K562 (cell line): Measurements from ENCODE around the gene PAFAH1B2. TPM values are rescaled to one million over a fixed set of nuclear protein-coding genes. Genes with fewer than 3 reads are reported as not detected.

Source experiments
- ATAC-seq: fragments of 200-7000 bp; cut with Tn5 transposase; 3 replicates; pipeline ENCODE4 v1.9.1; 2020; ENCODE audit warnings: moderate library complexity
- BruUV-seq: library from RNA; stranded (reverse); fragments of 400-500 nt; replicated peaks from 2 replicates; lab custom pipeline; 2021; lab: Mats Ljungman, UMichigan
- CTCF ChIA-PET: fragments of 300-600 bp; formaldehyde crosslinking; extraction: SDS; loops from one replicate; lab custom pipeline; 2021; ENCODE audit warnings: low intra/inter-chr PET ratio; lab: Yijun Ruan, JAX
- POLR2A ChIA-PET: fragments of 300-600, 350-650 bp; sonication (Branson Sonifier 250); formaldehyde crosslinking; extraction: SDS; loops from one replicate; lab custom pipeline; 2021; ENCODE audit warnings: antibody characterized with exemption, inconsistent platforms; lab: Yijun Ruan, JAX
- DNase-seq, 4 experiments: peaks; one replicate each; pipeline versions ENCODE4 v3.0.0 to v3.0.0-alpha.2; 2011 to 2018; ENCODE audit warnings: low spot score in 3 of 4, mixed read lengths in 3 of 4; ENCODE audit errors: extremely low read depth in 1 of 4
- FAIRE-seq: peaks from 2 replicates; lab custom pipeline; 2011; peaks lifted over from hg19 to GRCh38; lab: Jason Lieb, UNC
- H2AFZ ChIP-seq: 2 replicates; pipeline ENCODE4 v1.6.0; 2011; ENCODE audit warnings: low read depth, low read length, control low read depth, inconsistent platforms
- H3K27ac ChIP-seq: fragments of 200-600 bp; 3 replicates; pipeline ENCODE4 v1.8.0; 2011; ENCODE audit warnings: low read depth, mild to moderate bottlenecking, control low read depth, inconsistent platforms, low read length, moderate library complexity, mixed read lengths; ENCODE audit errors: extremely low read depth
- H3K27me3 ChIP-seq, 2 experiments: fragments of 300-600 bp in 1 of 2; 2 replicates in 1 of 2; 3 replicates in 1 of 2; pipeline versions ENCODE4 v1.6.0 to v1.8.0; 2011; ENCODE audit warnings: inconsistent platforms in 2 of 2, low read length in 2 of 2, mild to moderate bottlenecking in 1 of 2, mixed read lengths in 1 of 2, moderate library complexity in 1 of 2; ENCODE audit not compliant: control insufficient read depth in 2 of 2, insufficient read depth in 2 of 2
- H3K36me3 ChIP-seq: fragments of 300-600 bp; 3 replicates; pipeline ENCODE4 v1.8.0; 2011; ENCODE audit warnings: mild to moderate bottlenecking, low read length, inconsistent platforms; ENCODE audit not compliant: control insufficient read depth, insufficient read depth
- H3K4me1 ChIP-seq, 2 experiments: fragments of 200-600 bp in 1 of 2; replicated peaks in 1 of 2; 2 replicates in 1 of 2; 3 replicates in 1 of 2; pipeline versions ENCODE4 v1.5.1 to v1.8.0; 2011; ENCODE audit warnings: inconsistent platforms in 2 of 2, low read length in 2 of 2, mild to moderate bottlenecking in 1 of 2, mixed read lengths in 1 of 2, moderate library complexity in 1 of 2; ENCODE audit not compliant: control insufficient read depth in 2 of 2, insufficient read depth in 2 of 2
- H3K4me2 ChIP-seq: 2 replicates; pipeline ENCODE4 v1.6.1; 2011; ENCODE audit warnings: low read length, control low read depth, inconsistent platforms, mixed read lengths; ENCODE audit not compliant: insufficient read depth
- H3K4me3 ChIP-seq: fragments of 200-600 bp; sonication (generic), shearing (Covaris generic); 2 replicates; pipeline ENCODE4 v1.5.1; 2016; ENCODE audit warnings: control low read depth, inconsistent platforms
- H3K79me2 ChIP-seq: fragments of 200-600 bp; 3 replicates; pipeline ENCODE4 v1.8.0; 2011; ENCODE audit warnings: low read length, inconsistent platforms; ENCODE audit not compliant: control insufficient read depth, insufficient read depth
- H3K9ac ChIP-seq, 2 experiments: 2 replicates each; pipeline versions ENCODE4 v1.6.0 to v1.6.1; 2011; ENCODE audit warnings: low read depth in 2 of 2, low read length in 2 of 2, control low read depth in 1 of 2, inconsistent platforms in 1 of 2, mild to moderate bottlenecking in 1 of 2, mixed read lengths in 1 of 2; ENCODE audit not compliant: insufficient read depth in 1 of 2
- H3K9me1 ChIP-seq: one replicate; pipeline ENCODE4 v1.6.0; 2011; ENCODE audit warnings: inconsistent platforms, mild to moderate bottlenecking, low read length, moderate library complexity; ENCODE audit not compliant: control insufficient read depth, insufficient read depth
- H3K9me3 ChIP-seq: replicated peaks from 2 replicates; pipeline ENCODE4 v1.5.1; 2011; ENCODE audit warnings: low read depth, low read length, inconsistent platforms; ENCODE audit not compliant: control insufficient read depth, insufficient read depth
- H4K20me1 ChIP-seq: replicated peaks from 2 replicates; pipeline ENCODE4 v1.6.1; 2011; ENCODE audit warnings: low read length, inconsistent platforms, mixed read lengths; ENCODE audit not compliant: control insufficient read depth, insufficient read depth
- FOXJ3 ChIP-seq: sonication (generic); formaldehyde crosslinking; IDR thresholded peaks from 2 replicates; pipeline ENCODE4 v1.4.0; 2020; ENCODE audit warnings: mild to moderate bottlenecking, missing genetic modification reagents
- MCM7 ChIP-seq, 2 experiments: fragments of 450-650 bp; IDR thresholded peaks; 2 replicates each; pipeline ENCODE4 v1.6.1; 2016 to 2018
- MEIS2 ChIP-seq: fragments of 450-650 bp; IDR thresholded peaks from 2 replicates; pipeline ENCODE4 v1.6.1; 2014; ENCODE audit warnings: mild to moderate bottlenecking; ENCODE audit not compliant: partially characterized antibody
- NBN ChIP-seq: fragments of 450-650 bp; IDR thresholded peaks from 2 replicates; pipeline ENCODE4 v1.6.1; 2016; ENCODE audit warnings: low read depth, mild to moderate bottlenecking
- SETDB1 ChIP-seq: IDR thresholded peaks from one replicate; pipeline ENCODE4 v1.6.1; 2012; ENCODE audit warnings: low read length, control low read depth, inconsistent platforms
- ZNF507 ChIP-seq: conservative IDR thresholded peaks from 2 replicates; pipeline ENCODE4 v1.6.1; 2017; ENCODE audit warnings: missing genetic modification characterization, missing compliant biosample characterization
- WGBS: fragments of 100-300 bp; shearing (Covaris generic); methylation state at CpG from one replicate; pipeline ENCODE4 v1.1.6; 2016; ENCODE audit warnings: low coverage, mixed read lengths; ENCODE audit not compliant: insufficient coverage; ENCODE audit errors: missing lambda C conversion rate; 5-methylcytosine and 5-hydroxymethylcytosine counted together
- in situ Hi-C: fragments of 300-500 bp; cut with MboI; formaldehyde crosslinking; loops from 4 replicates; pipeline ENCODE4 v1.15.0; 2018; ENCODE audit warnings: inconsistent platforms, mixed read lengths
- intact Hi-C: fragments of 100-400 bp; cut with micrococcal nuclease; formaldehyde crosslinking; loops from 2 replicates; pipeline ENCODE4 v1.14.2; 2022
- polyA plus RNA-seq, 8 experiments: library from polyadenylated mRNA; depleted of rRNA in 4 of 8; stranded (reverse) in 5 of 8; unstranded in 3 of 8; fragments of >200 nt; fragmentation: Nextera tagmentation in 2 of 8; fragmentation: Illumina TruSeq in 1 of 8; extraction: Ambion mirVana in 2 of 8; extraction: Trizol in 1 of 8; gene quantifications; 2 replicates each; pipeline versions ENCODE4 v1.2.1 to v1.2.3, GENCODE V29; 2011 to 2014; ENCODE audit warnings: inconsistent platforms in 1 of 8, missing spikeins in 1 of 8
- total RNA-seq, 7 experiments: library from RNA; depleted of rRNA in 6 of 7; stranded (reverse); fragments of >200 nt in 6 of 7; fragmentation: Illumina TruSeq in 2 of 7; extraction: Trizol in 2 of 7; gene quantifications; 2 replicates each; pipeline versions ENCODE4 v1.2.1 to v1.2.3, GENCODE V29; 2011 to 2021; ENCODE audit warnings: low replicate concordance in 1 of 7
- TF ChIP-seq, protein P1 (sequence below): IDR thresholded peaks from 2 replicates; pipeline ENCODE4 v1.6.1; 2012; ENCODE audit warnings: low read depth, low read length, improper control_type of control experiment, borderline replicate concordance
- TF ChIP-seq, protein P2 (sequence below): fragments of 250-450 bp; sonication (Bioruptor Pico); IDR thresholded peaks from 2 replicates; pipeline ENCODE4 v1.5.1; 2021; ENCODE audit warnings: mild to moderate bottlenecking
- TF ChIP-seq, protein P3 (sequence below): fragments of 250-450 bp; sonication (Bioruptor Pico); IDR thresholded peaks from 2 replicates; pipeline ENCODE4 v1.5.0; 2021
- TF ChIP-seq, protein P4 (sequence below): sonication (generic); formaldehyde crosslinking; IDR thresholded peaks from 2 replicates; pipeline ENCODE4 v1.8.0; 2022; ENCODE audit warnings: missing genetic modification reagents, mild to moderate bottlenecking, borderline replicate concordance

Gene PAFAH1B2
- total and polyA plus RNA-seq, 9 of the 15 experiments (the other 6 are each of a cell fraction or from before 2014, with no cell fraction given) = 27.8 to 94.7 (median 64.9) TPM

DNA sequence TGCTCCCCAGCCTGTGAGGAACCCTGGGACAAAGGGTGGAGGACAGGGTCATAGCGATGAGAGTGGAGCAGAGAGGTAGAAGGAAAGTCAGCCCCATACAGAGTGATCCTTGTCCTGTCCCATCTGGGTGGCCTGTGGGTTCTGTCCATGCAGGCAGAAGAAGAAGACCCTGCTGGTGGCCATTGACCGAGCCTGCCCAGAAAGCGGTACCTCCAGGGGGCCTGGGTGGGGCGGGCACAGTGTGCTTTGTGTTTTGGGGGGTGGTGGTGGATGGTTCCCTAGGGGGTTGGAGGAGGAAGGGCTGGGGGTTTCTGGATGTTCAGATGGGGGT is 42.3 kb downstream of the PAFAH1B2 start:
- peaks cover 0 to 9% of the 10 kb centered on the region in 2 experiments; a peak in 3 of 5 replicates for H3K4me1 ChIP-seq
- no TSS peak for BruUV-seq
- H4K20me1 ChIP-seq = 0 out of 2 replicates have a peak, but pooled peaks cover 3% of the 10 kb centered on the region
- H3K36me3 ChIP-seq = peaks cover 49% of the 10 kb centered on the region
- no peak overlapping the region for H3K27ac ChIP-seq
- H3K79me2 ChIP-seq = no peaks in the 10 kb centered on the region
- H3K4me2 ChIP-seq = no peak overlapping the region
- WGBS = 87% methylated on average over 4 of the region's 4 CpGs
- H3K4me3 ChIP-seq = no peak overlapping the region
- no peak for ATAC-seq
- POLR2A ChIA-PET = interaction anchor here (0.7 kb wide), 1 partner anchor 37 kb away, joined by 3 read pairs; no protein-coding TSS in a partner anchor
- H3K9ac ChIP-seq = no peak overlapping the region
- no peaks in the 10 kb centered on the region for H3K9me3 ChIP-seq
- intact Hi-C loops (no loop called here), in situ Hi-C loops (no loop called here)
- CTCF ChIA-PET = no interaction called here
- DNase-seq = no peak
- H3K9me1 ChIP-seq = no peaks in the 10 kb centered on the region
- no peak for FAIRE-seq
- H3K27me3 ChIP-seq = no peaks in the 10 kb centered on the region
- no peak overlapping the region for H2AFZ ChIP-seq
- TF ChIP-seq FOXJ3 (CRISPR knock-in tag) (no peak), SETDB1 (no peak), NBN (no peak), ZNF507 (no peak), MEIS2 (no peak), MCM7 (IDR thresholded peaks at IDR 0.05) (no peak)
- TF ChIP-seq, protein P1, sequence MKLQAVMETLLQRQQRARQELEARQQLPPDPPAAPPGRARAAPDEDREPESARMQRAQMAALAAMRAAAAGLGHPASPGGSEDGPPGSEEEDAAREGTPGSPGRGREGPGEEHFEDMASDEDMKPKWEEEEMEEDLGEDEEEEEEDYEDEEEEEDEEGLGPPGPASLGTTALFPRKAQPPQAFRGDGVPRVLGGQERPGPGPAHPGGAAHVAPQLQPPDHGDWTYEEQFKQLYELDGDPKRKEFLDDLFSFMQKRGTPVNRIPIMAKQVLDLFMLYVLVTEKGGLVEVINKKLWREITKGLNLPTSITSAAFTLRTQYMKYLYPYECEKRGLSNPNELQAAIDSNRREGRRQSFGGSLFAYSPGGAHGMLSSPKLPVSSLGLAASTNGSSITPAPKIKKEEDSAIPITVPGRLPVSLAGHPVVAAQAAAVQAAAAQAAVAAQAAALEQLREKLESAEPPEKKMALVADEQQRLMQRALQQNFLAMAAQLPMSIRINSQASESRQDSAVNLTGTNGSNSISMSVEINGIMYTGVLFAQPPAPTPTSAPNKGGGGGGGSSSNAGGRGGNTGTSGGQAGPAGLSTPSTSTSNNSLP = no peak
- TF ChIP-seq, protein P2, sequence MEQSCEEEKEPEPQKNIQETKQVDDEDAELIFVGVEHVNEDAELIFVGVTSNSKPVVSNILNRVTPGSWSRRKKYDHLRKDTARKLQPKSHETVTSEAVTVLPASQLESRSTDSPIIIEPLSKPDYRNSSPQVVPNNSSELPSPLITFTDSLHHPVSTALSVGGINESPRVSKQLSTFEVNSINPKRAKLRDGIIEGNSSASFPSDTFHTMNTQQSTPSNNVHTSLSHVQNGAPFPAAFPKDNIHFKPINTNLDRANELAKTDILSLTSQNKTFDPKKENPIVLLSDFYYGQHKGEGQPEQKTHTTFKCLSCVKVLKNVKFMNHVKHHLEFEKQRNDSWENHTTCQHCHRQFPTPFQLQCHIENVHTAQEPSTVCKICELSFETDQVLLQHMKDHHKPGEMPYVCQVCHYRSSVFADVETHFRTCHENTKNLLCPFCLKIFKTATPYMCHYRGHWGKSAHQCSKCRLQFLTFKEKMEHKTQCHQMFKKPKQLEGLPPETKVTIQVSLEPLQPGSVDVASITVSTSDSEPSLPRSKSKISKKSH (CRISPR knock-in tag) = no peak
- TF ChIP-seq, protein P3, sequence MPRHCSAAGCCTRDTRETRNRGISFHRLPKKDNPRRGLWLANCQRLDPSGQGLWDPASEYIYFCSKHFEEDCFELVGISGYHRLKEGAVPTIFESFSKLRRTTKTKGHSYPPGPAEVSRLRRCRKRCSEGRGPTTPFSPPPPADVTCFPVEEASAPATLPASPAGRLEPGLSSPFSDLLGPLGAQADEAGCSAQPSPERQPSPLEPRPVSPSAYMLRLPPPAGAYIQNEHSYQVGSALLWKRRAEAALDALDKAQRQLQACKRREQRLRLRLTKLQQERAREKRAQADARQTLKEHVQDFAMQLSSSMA (CRISPR knock-in tag) = no peak
- TF ChIP-seq, protein P4, sequence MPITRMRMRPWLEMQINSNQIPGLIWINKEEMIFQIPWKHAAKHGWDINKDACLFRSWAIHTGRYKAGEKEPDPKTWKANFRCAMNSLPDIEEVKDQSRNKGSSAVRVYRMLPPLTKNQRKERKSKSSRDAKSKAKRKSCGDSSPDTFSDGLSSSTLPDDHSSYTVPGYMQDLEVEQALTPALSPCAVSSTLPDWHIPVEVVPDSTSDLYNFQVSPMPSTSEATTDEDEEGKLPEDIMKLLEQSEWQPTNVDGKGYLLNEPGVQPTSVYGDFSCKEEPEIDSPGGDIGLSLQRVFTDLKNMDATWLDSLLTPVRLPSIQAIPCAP = no peak
